Naive thymus-derived CD8-positive, alpha-beta T cell (primary cell): Measurements from ENCODE around the gene RAD51D. TPM values are rescaled to one million over a fixed set of nuclear protein-coding genes. Genes with fewer than 3 reads are reported as not detected.
A peak's percentile ranks its signal among the peaks of the same experiment; 100 is the strongest.

Experiments
- ATAC-seq, 2 donors: fragments of 150-1000 bp; cut with Tn5 transposase in 1 of 2; sonication (Bioruptor Pico), chemical (Tn5 transposase) in 1 of 2; 1 replicate in 1 of 2; 2 replicates in 1 of 2; pipeline ENCODE4 v1.10.0; 2021; ENCODE audit warnings: mild to moderate bottlenecking in 2 of 2, moderate library complexity in 2 of 2
- POLR2A ChIA-PET: fragments of 350-600 bp; sonication (Branson Sonifier 250); formaldehyde crosslinking; loops from one replicate; lab custom pipeline; 2021; ENCODE audit warnings: antibody characterized with exemption; lab: Charles Lee
- DNase-seq, 10 donors: peaks; one replicate each; pipeline versions ENCODE4 v3.0.0 to v3.0.0-alpha.2; 2020 to 2022
- H3K27ac Mint-ChIP-seq, 10 donors: one replicate each; pipeline ENCODE4 v1.8.0; 2020 to 2022; ENCODE audit warnings: mild to moderate bottlenecking in 10 of 10, mixed read lengths in 10 of 10, moderate library complexity in 4 of 10, inconsistent platforms in 1 of 10
- H3K27me3 Mint-ChIP-seq, 5 donors: one replicate each; pipeline ENCODE4 v1.8.0; 2021 to 2022; ENCODE audit warnings: mixed read lengths in 5 of 5
- H3K36me3 Mint-ChIP-seq, 3 donors: one replicate each; pipeline ENCODE4 v1.8.0; 2020 to 2022; ENCODE audit warnings: mixed read lengths in 3 of 3, mild to moderate bottlenecking in 2 of 3, inconsistent platforms in 1 of 3
- H3K4me1 Mint-ChIP-seq, 4 donors: one replicate each; pipeline ENCODE4 v1.8.0; 2021 to 2022; ENCODE audit warnings: mixed read lengths in 4 of 4
- H3K4me3 Mint-ChIP-seq, 10 donors: one replicate each; pipeline ENCODE4 v1.8.0; 2020 to 2022; ENCODE audit warnings: mild to moderate bottlenecking in 10 of 10, mixed read lengths in 10 of 10, moderate library complexity in 6 of 10, inconsistent platforms in 1 of 10
- H3K9me3 Mint-ChIP-seq, 9 donors: one replicate each; pipeline ENCODE4 v1.8.0; 2020 to 2022; ENCODE audit warnings: mixed read lengths in 9 of 9, mild to moderate bottlenecking in 3 of 9, inconsistent platforms in 1 of 9, moderate library complexity in 1 of 9
- polyA plus RNA-seq, 3 donors: library from polyadenylated mRNA; unstranded; fragments of 300-500 nt; fragmentation: Illumina TruSeq; gene quantifications; one replicate each; pipeline ENCODE4 v1.2.3, GENCODE V29; 2021
- total RNA-seq, 8 experiments: library from RNA in 2 of 8; stranded (reverse) in 2 of 8; gene quantifications; one replicate each; pipeline ENCODE4 v1.2.3 and lab custom pipeline; 2021 to 2026

RAD51D gene
- total RNA-seq (10 to 100 TPM; 23.5 to 28.7 TPM), polyA plus RNA-seq (10 to 100 TPM in 1 of 3 donors, 1 to 10 TPM in 2; 6.5 to 13.6 (median 8.4) TPM), total RNA-seq (lab: John Stamatoyannopoulos, UW) (24.4 to 39.3 (median 27.5) reads per million in 6 experiments)

DNA sequence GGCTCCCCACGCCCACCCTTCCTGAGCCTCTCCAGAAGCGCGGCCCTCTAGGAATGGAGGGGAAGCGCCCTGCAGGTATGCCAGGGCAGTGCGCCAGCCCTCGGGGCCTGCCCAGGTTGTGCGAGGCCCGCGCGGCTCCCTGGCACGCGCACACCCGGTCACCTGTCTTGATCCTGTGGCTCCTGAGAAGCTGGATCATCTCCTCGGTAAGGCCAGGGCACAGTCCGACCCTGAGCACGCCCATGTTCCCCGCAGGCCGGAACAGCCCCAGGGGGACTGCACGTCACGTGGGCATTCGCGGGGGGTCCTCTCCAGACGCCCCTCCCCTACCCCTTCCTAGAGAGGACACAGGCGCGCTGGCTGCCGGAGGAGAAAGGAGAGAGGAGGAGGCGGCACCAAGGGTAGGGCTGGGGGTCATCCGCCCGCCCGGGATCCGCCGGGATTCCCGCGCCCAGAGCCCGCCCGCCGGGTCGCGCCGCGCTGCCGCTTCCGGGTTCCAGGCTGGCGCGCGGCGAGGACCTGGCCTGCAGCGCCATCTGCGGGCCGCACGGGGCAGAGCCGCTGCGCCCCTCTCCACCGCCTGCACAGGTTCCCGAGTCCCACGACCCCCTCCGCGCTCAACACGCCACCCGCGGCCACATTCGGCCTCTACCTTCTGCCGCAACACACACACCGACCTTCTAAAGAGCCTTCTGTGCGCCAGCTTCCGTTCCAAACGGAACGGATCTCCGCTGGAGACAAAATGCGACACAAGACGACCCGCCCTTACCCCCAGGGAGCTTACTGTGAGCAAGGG lies at the start of gene RAD51D:
RAD51D (minus strand) TSS at position 491 of the 796 bp plus-strand sequence; CDS start at position 244, 247 bp downstream.
- POLR2A ChIA-PET = interaction anchor here (0.6 to 2.7 kb wide), 17 partner anchors 8 to 690 kb away, joined by 3 to 15 read pairs (median 4); partner anchors contain the start of genes CCT6B, LIG3, NLE1 and RFFL
- Mint-ChIP-seq H3K27ac (peak within 1 kb of the TSS; percentile 87 to 98 (median 96)), H3K9me3 (no peaks in the 10 kb centered on the region), H3K27me3 (no peaks in the 10 kb centered on the region), H3K4me1 (peaks cover 15 to 54% (median 39%) of the 10 kb centered on the region in 4 donors), H3K4me3 (peak within 1 kb of the TSS; percentile 84 to 98 (median 96)), H3K36me3 (peaks cover 0 to 19% (median 0%) of the 10 kb centered on the region in 3 donors)
- DNase-seq (peak; percentile 67 to 87 (median 84)), ATAC-seq (peak; percentile 91)

- Mint-ChIP-seq H3K4me3 (no peak overlapping the region), H3K9me3 (no peaks in the 10 kb centered on the region), H3K27me3 (no peaks in the 10 kb centered on the region), H3K36me3 (no peaks in the 10 kb centered on the region), H3K4me1 (peaks cover 19 to 37% (median 30%) of the 10 kb centered on the region in 4 donors), H3K27ac (peak overlapping the region in 1 of 10 donors; percentile 11)
- ATAC-seq = no peak
- DNase-seq = no peak
- POLR2A ChIA-PET = interaction anchor here (0.7 to 4.6 kb wide), 4 partner anchors 47 to 579 kb away, joined by 3 to 29 read pairs (median 4); no protein-coding TSS in a partner anchor
Measured at GRCh38 chr17:35167666-35168065, 48.0 kb upstream of the RAD51D start.

DNA sequence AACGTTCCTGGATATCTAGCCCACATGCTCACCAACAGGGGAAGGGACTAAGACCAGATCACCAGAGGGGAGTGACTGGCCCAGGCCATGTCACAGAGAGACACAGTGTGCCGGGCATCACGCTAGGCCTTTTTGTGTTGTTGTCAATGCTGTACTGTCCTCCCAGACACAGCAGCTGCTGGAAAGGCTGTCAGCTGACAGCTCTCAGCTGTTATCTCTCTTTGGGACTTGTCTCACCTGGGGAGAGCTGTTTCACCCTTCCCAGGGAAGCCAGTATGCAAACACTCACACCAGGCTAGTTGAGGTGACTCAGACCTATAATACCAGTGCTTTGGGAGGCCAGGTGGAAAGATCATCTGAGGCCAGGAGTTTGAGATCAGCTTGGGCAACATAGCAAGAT lies 47.4 kb upstream of the RAD51D start:
- H3K4me3 Mint-ChIP-seq = no peak overlapping the region
- H3K4me1 Mint-ChIP-seq = peaks cover 21 to 37% (median 31%) of the 10 kb centered on the region in 4 donors
- DNase-seq (no peak), ATAC-seq (no peak)
- no peaks in the 10 kb centered on the region for H3K9me3 Mint-ChIP-seq
- no peaks in the 10 kb centered on the region for H3K27me3 Mint-ChIP-seq
- peak overlapping the region in 2 of 10 donors; percentile 42 to 48 for H3K27ac Mint-ChIP-seq
- H3K36me3 Mint-ChIP-seq = no peaks in the 10 kb centered on the region
- POLR2A ChIA-PET = interaction anchor here (0.7 to 4.6 kb wide), 5 partner anchors 48 to 580 kb away, joined by 3 to 29 read pairs (median 4); no protein-coding TSS in a partner anchor

GRCh38 chr17:35166526-35166925 lies 46.9 kb upstream of the RAD51D start:
- Mint-ChIP-seq H3K4me3 (no peak overlapping the region), H3K27me3 (no peaks in the 10 kb centered on the region), H3K9me3 (no peaks in the 10 kb centered on the region), H3K27ac (peak overlapping the region in 3 of 10 donors; percentile 29 to 65 (median 48)), H3K4me1 (peaks cover 23 to 38% (median 32%) of the 10 kb centered on the region in 4 donors), H3K36me3 (no peaks in the 10 kb centered on the region)
- POLR2A ChIA-PET = interaction anchor here (0.7 to 1.6 kb wide), 3 partner anchors 27 to 581 kb away, joined by 3 to 7 read pairs (median 4); no protein-coding TSS in a partner anchor
- ATAC-seq = no peak
- no peak for DNase-seq

DNA sequence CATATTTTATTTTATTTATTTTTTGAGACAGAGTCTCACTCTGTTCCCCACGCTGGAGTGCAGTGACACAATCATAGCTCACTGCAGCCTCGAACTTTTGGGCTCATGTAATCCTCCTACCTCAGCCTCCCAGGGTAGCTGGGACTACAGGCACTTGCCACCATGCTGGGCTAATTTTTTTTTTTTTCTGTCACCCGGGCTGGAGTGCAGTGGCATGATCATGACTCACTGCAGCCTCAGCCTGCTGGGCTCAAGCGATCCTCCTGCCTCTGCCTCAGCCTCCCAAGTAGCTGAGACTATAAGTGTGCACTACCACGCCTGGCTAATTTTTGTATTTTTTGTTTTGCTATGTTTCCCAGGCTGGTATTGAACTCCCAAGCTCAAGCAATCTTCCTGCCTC lies 45.1 kb upstream of the RAD51D start:
- ATAC-seq (no peak), DNase-seq (no peak)
- peak overlapping the region in 5 of 10 donors; percentile 31 to 82 (median 75) for H3K27ac Mint-ChIP-seq
- POLR2A ChIA-PET = interaction anchor here (0.6 to 1.1 kb wide), 4 partner anchors 46 to 359 kb away, joined by 3 to 4 read pairs (median 3); no protein-coding TSS in a partner anchor
- H3K9me3 Mint-ChIP-seq = peaks cover 0 to 6% (median 2%) of the 10 kb centered on the region in 9 donors
- H3K27me3 Mint-ChIP-seq = no peaks in the 10 kb centered on the region
- peaks cover 33 to 51% (median 46%) of the 10 kb centered on the region in 4 donors for H3K4me1 Mint-ChIP-seq
- H3K4me3 Mint-ChIP-seq = peak overlapping the region in 1 of 10 donors; percentile 46
- no peaks in the 10 kb centered on the region for H3K36me3 Mint-ChIP-seq

- Mint-ChIP-seq H3K4me1 (peaks cover 36 to 59% (median 53%) of the 10 kb centered on the region in 4 donors), H3K27me3 (no peaks in the 10 kb centered on the region), H3K27ac (peak overlapping the region in 5 of 10 donors; percentile 31 to 67 (median 48))
Measured at GRCh38 chr17:35163886-35164285, 44.2 kb upstream of the RAD51D start.

DNA sequence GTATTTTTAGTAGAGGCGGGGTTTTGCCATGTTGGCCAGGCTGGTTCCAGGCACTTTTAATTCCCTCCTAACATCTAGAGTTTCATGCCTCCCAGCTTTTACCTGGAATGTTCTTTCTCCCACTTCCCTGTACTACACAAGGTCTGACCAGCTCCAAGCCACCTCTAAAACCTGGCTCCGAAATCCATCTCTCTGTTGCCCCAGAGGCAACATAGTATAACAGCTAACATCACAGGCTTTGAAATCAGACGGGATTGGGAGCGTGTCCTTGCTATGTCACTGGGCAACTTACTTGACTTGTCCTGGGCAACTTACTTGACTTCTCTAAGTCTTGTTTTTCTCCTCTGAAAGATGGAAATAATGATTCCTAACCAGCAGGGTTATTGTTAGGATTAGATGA lies 43.1 kb upstream of the RAD51D start:
- Mint-ChIP-seq H3K36me3 (no peaks in the 10 kb centered on the region), H3K4me1 (peaks cover 36 to 66% (median 56%) of the 10 kb centered on the region in 4 donors), H3K4me3 (peak overlapping the region in 5 of 10 donors; percentile 9 to 69 (median 56)), H3K9me3 (peaks cover 0 to 6% (median 2%) of the 10 kb centered on the region in 9 donors), H3K27ac (peak overlapping the region in 9 of 10 donors; percentile 37 to 97 (median 85)), H3K27me3 (no peaks in the 10 kb centered on the region)
- no peak for DNase-seq
- ATAC-seq = no peak
- POLR2A ChIA-PET = interaction anchor here (0.7 to 1.0 kb wide), 2 partner anchors 15 to 375 kb away, joined by 3 read pairs; partner anchors contain the start of gene SLFN12L

More at GRCh38 chr17:35163886-35164285, 44.2 kb upstream of the RAD51D start:
- Mint-ChIP-seq H3K36me3 (no peaks in the 10 kb centered on the region), H3K9me3 (peaks cover 0 to 6% (median 2%) of the 10 kb centered on the region in 9 donors), H3K4me3 (no peak overlapping the region)
- POLR2A ChIA-PET = interaction anchor here (0.6 to 1.1 kb wide), 3 partner anchors 71 to 360 kb away, joined by 3 to 4 read pairs (median 3); no protein-coding TSS in a partner anchor
- DNase-seq (no peak), ATAC-seq (no peak)

- Mint-ChIP-seq H3K4me3 (peak overlapping the region; percentile 63 to 83 (median 76)), H3K9me3 (peaks cover 0 to 6% (median 2%) of the 10 kb centered on the region in 9 donors), H3K4me1 (peaks cover 35 to 65% (median 54%) of the 10 kb centered on the region in 4 donors), H3K27ac (peak overlapping the region; percentile 85 to 98 (median 94)), H3K27me3 (no peaks in the 10 kb centered on the region), H3K36me3 (no peaks in the 10 kb centered on the region)
- POLR2A ChIA-PET = interaction anchor here (0.6 to 2.7 kb wide), 9 partner anchors 10 to 417 kb away, joined by 3 to 14 read pairs (median 4); partner anchors contain the start of genes NLE1 and PEX12
- DNase-seq (peak in 4 of 10 donors; percentile 28 to 58 (median 43)), ATAC-seq (peak; percentile 50 to 64)
Measured at GRCh38 chr17:35161281-35161761, 41.7 kb upstream of the RAD51D start.

GRCh38 chr17:35160354-35161201 lies 40.9 kb upstream of the RAD51D start:
- Mint-ChIP-seq H3K4me1 (peaks cover 35 to 62% (median 51%) of the 10 kb centered on the region in 4 donors), H3K9me3 (peaks cover 0 to 6% (median 2%) of the 10 kb centered on the region in 9 donors), H3K36me3 (no peaks in the 10 kb centered on the region), H3K27ac (peak overlapping the region; percentile 85 to 98 (median 94)), H3K27me3 (no peaks in the 10 kb centered on the region), H3K4me3 (peak overlapping the region; percentile 63 to 83 (median 76))
- peak in 8 of 10 donors; percentile 15 to 78 (median 50) for DNase-seq
- POLR2A ChIA-PET = interaction anchor here (0.6 to 2.7 kb wide), 12 partner anchors 10 to 649 kb away, joined by 3 to 14 read pairs (median 4); partner anchors contain the start of genes NLE1, PEX12 and TAF15
- peak; percentile 73 to 83 for ATAC-seq

DNA sequence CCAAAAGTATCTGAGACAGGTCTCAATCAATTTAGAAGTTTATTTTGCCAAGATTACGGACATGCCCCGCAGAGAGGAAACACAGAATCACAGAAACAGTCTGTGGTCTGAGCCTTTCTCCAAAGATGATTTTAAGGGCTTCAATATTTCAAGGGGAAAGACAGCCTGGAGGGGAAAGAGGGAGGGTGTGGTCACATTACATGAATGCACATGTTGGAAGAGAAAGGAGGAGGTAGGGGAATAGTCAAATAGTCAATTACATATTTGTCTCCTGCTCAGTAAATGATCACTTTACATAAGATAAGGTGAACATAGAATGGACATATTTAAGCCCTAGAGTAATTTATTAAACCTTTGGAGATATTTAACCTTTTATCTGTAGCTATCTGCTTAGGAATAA lies 40.3 kb upstream of the RAD51D start:
- ATAC-seq = no peak
- H3K27ac Mint-ChIP-seq = peak overlapping the region; percentile 31 to 97 (median 93)

GRCh38 chr17:35155246-35155645 lies 35.6 kb upstream of the RAD51D start:
- DNase-seq (no peak), ATAC-seq (no peak)
- POLR2A ChIA-PET = no interaction called here
- no peaks in the 10 kb centered on the region for H3K9me3 Mint-ChIP-seq
- H3K27ac Mint-ChIP-seq = no peak overlapping the region
- H3K36me3 Mint-ChIP-seq = no peaks in the 10 kb centered on the region
- H3K4me3 Mint-ChIP-seq = no peak overlapping the region
- H3K27me3 Mint-ChIP-seq = no peaks in the 10 kb centered on the region
- peaks cover 11 to 21% (median 15%) of the 10 kb centered on the region in 4 donors for H3K4me1 Mint-ChIP-seq

More for the DNA sequence above, 40.3 kb upstream of the RAD51D start:
- peaks cover 0 to 6% (median 2%) of the 10 kb centered on the region in 9 donors for H3K9me3 Mint-ChIP-seq
- POLR2A ChIA-PET = interaction anchor here (0.7 to 2.7 kb wide), 7 partner anchors 11 to 649 kb away, joined by 3 to 14 read pairs (median 5); partner anchors contain the start of genes PEX12 and TAF15
- no peaks in the 10 kb centered on the region for H3K27me3 Mint-ChIP-seq
- H3K36me3 Mint-ChIP-seq = no peaks in the 10 kb centered on the region
- peaks cover 31 to 56% (median 45%) of the 10 kb centered on the region in 4 donors for H3K4me1 Mint-ChIP-seq
- DNase-seq = no peak
- peak overlapping the region in 8 of 10 donors; percentile 30 to 79 (median 64) for H3K4me3 Mint-ChIP-seq
